NCI-H1105 treated with DMSO at 0.1 percent for 48 hours (cell line): ENCODE measurements around the gene EGLN3.
A peak's percentile ranks its signal among the peaks of the same experiment; 100 is the strongest.

ENCODE experiments used
- DNase-seq: peaks from one replicate; lab custom pipeline; 2025; lab: John Stamatoyannopoulos, UW

Gene EGLN3

GRCh38 chr14:33910435-33910834 lies 40.4 kb downstream of the EGLN3 start:
- DNase-seq: no peak

GRCh38 chr14:33909380-33910084 lies 41.3 kb downstream of the EGLN3 start:
- peak; percentile 4 for DNase-seq

- DNase-seq: no peak
These were observed 42.2 kb downstream of the EGLN3 start for GRCh38 chr14:33908540-33909223.

GRCh38 chr14:33906968-33907367 lies 43.9 kb downstream of the EGLN3 start:
- no peak for DNase-seq

GRCh38 chr14:33904609-33905008 lies 46.3 kb downstream of the EGLN3 start:
- no peak for DNase-seq

GRCh38 chr14:33903369-33903768 lies 47.5 kb downstream of the EGLN3 start:
- DNase-seq: no peak

GRCh38 chr14:33902363-33902762 lies 48.5 kb downstream of the EGLN3 start:
- DNase-seq: no peak

- no peak for DNase-seq
These were observed 49.3 kb downstream of the EGLN3 start for GRCh38 chr14:33901426-33902155.

GRCh38 chr14:33900706-33901105 lies 50.2 kb downstream of the EGLN3 start:
- DNase-seq: no peak

- peak; percentile 89 for DNase-seq
These were observed 51.0 kb downstream of the EGLN3 start for GRCh38 chr14:33899723-33900341.

GRCh38 chr14:33897878-33898535 lies 52.9 kb downstream of the EGLN3 start:
- peak; percentile 1 for DNase-seq

GRCh38 chr14:33897382-33897781 lies 53.5 kb downstream of the EGLN3 start:
- no peak for DNase-seq

- DNase-seq: no peak
These were observed 56.5 kb downstream of the EGLN3 start for GRCh38 chr14:33894339-33894738.

GRCh38 chr14:33891700-33892099 lies 59.2 kb downstream of the EGLN3 start:
- DNase-seq: no peak

GRCh38 chr14:33884916-33885315 lies 66.0 kb downstream of the EGLN3 start:
- DNase-seq: no peak

GRCh38 chr14:33880330-33880729 lies 70.5 kb downstream of the EGLN3 start:
- DNase-seq: peak; percentile 31

- DNase-seq: no peak
These were observed 71.1 kb downstream of the EGLN3 start for GRCh38 chr14:33879684-33880286.

GRCh38 chr14:33876274-33876673 lies 74.6 kb downstream of the EGLN3 start:
- no peak for DNase-seq
